Heart left ventricle (tissue), 13 donors: ENCODE measurements around the gene PELO.

Source experiments
- CTCF ChIP-seq, 12 donors: fragments of 200-600 bp; sonication (generic) in 4 of 12; IDR thresholded peaks; one replicate each; pipeline versions ENCODE4 v1.5.0 to v1.8.0; 2018 to 2022; ENCODE audit warnings: antibody characterized with exemption in 12 of 12, mild to moderate bottlenecking in 5 of 12
- POLR2A ChIP-seq, 2 donors: fragments of 450-650 bp; IDR thresholded peaks; one replicate each; pipeline ENCODE4 v1.6.1; 2017; ENCODE audit warnings: antibody characterized with exemption in 2 of 2, mild to moderate bottlenecking in 2 of 2, moderate library complexity in 2 of 2
- donor health status: ischemic (EF 13 %, LVEDD 7.1; RV severe dilation, severe dysfunction).
- donor health status: DM: no; HTN: yes; CAD: no.
- donor health status: DM: no; HTN: no; CAD: no.
- donor health status: ischemic (EF 25% LVEDD 6.9; RV normal size, moderate dysfunction).
- donor health status: ischemic (EF 25% LVEDD 5.7; RV mildly dilated, moderate dysfunction).
- donor health status: ischemic (EF 35%, LVEDD 5.7; RV mildly dilated, moderate dysfunction).
- donor health status: nonischemic (EF 11% LVEDD 7.7; RV severe dilation, severe dysfunction).
- donor health status: DM: yes; HTN: yes; CAD: no.
- donor health status: PGD.
- donor health status: ischemic (EF 29% LVEDD 5.4; RV normal size, mild dysfunction).
- donor health status: nonischemic (EF 23%, LVEDD 6.1; RV moderate dilation, normal function).

GRCh38 chr5:52805615-52806014, 17.9 kb downstream of the PELO start:
- TF ChIP-seq CTCF (IDR thresholded peaks at IDR 0.05) (no peak), POLR2A (IDR thresholded peaks at IDR 0.05) (no peak)
